H1 (cell line): ENCODE results near the gene FCMR. TPM values are rescaled to one million over a fixed set of nuclear protein-coding genes. Genes with fewer than 3 reads are reported as not detected.

Experiments
- ASH2L ChIP-seq: fragments of 200-600, 300-600 bp; sonication (generic); IDR thresholded peaks from one replicate; pipeline ENCODE4 v1.7.1; 2017; ENCODE audit warnings: low read length
- CBX5 ChIP-seq: fragments of 300-800, 300-1000 bp; sonication (generic); IDR thresholded peaks from 2 replicates; pipeline ENCODE4 v1.7.1; 2016; ENCODE audit warnings: antibody characterized with exemption, low read length, low read depth
- GABPA ChIP-seq: IDR thresholded peaks from 2 replicates; pipeline ENCODE4 v1.6.1; 2011; ENCODE audit warnings: mild to moderate bottlenecking, low read length, moderate library complexity, borderline replicate concordance; ENCODE audit not compliant: insufficient read depth
- RAD21 ChIP-seq, 2 experiments: IDR thresholded peaks in 1 of 2; conservative IDR thresholded peaks in 1 of 2; 2 replicates each; pipeline ENCODE4 v1.6.1; 2011; ENCODE audit warnings: low read depth in 2 of 2, low read length in 2 of 2, improper control_type of control experiment in 1 of 2, inconsistent platforms in 1 of 2, mild to moderate bottlenecking in 1 of 2, moderate library complexity in 1 of 2
- polyA plus RNA-seq, 7 experiments: library from polyadenylated mRNA; depleted of rRNA in 3 of 7; stranded (reverse) in 5 of 7; unstranded in 2 of 7; fragments of >200 nt in 5 of 7; fragments of 200-250 nt in 2 of 7; gene quantifications; 1 replicate in 5 of 7; 2 replicates in 1 of 7; 4 replicates in 1 of 7; pipeline versions ENCODE4 v1.2.1 to v1.2.3, GENCODE V29; 2011 to 2013; ENCODE audit warnings: missing spikeins in 2 of 7, mixed read lengths in 2 of 7
- total RNA-seq: library from RNA; stranded (reverse); fragmentation: NEBNext Ultra II Directional; extraction: Animal tissue kit (Norgen Biotek cat#: 25700); gene quantifications from 2 replicates; pipeline ENCODE4 v1.2.1, GENCODE V29; 2021

Gene FCMR
- total and polyA plus RNA-seq, 2 of the 8 experiments (the other 6 are each of a cell fraction or from before 2014, with no cell fraction given): 0.53 TPM; not detected in 1

DNA sequence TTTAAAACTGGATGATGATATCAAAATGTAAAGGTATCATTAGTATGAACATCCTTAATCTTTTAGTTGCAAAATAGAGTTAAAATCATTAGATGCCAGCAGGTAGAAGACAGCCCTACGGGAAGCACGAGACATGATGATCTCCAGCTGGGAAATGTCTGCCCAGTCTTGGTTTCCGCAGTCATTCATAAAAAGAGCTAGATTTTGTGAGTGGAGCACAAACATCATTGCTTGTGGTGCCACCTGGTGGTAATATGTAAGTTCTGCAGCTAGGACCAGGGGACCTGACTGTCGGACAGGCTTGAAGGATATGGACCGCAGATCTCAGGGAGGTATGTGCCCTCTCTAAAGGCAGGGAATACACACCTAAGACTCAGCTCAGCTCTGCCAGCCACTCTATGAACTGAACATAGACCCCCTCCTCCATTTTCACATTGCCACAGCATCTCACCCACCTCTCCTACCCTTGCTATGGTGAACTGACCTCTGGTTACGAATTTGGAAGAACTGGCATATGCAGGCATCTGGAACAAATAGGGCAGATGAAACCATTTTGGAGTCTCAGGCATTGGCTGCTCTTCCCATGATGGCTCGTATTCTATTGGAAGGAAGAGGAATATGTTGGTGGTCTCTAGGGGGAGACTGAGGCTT, 9.2 kb downstream of the FCMR start (continued):
- TF ChIP-seq RAD21 (IDR thresholded peaks at IDR 0.05 in 1 of 2, conservative IDR thresholded peaks at IDR 0.05 in 1 of 2; ENCODE audit: low read depth in 2 of 2, low read length in 2 of 2) (peak; percentile 80 to 87), ASH2L (no peak), GABPA (no peak), CBX5 (no peak)
